ENCODE data around the gene GDF11. TPM values are rescaled to one million over a fixed set of nuclear protein-coding genes. Genes with fewer than 3 reads are reported as not detected.
A peak's percentile ranks its signal among the peaks of the same experiment; 100 is the strongest.

GDF11 gene
- total RNA-seq, 3 donors from 2014 or later, result 0.64 to 1.6 (median 0.88) TPM

DNA sequence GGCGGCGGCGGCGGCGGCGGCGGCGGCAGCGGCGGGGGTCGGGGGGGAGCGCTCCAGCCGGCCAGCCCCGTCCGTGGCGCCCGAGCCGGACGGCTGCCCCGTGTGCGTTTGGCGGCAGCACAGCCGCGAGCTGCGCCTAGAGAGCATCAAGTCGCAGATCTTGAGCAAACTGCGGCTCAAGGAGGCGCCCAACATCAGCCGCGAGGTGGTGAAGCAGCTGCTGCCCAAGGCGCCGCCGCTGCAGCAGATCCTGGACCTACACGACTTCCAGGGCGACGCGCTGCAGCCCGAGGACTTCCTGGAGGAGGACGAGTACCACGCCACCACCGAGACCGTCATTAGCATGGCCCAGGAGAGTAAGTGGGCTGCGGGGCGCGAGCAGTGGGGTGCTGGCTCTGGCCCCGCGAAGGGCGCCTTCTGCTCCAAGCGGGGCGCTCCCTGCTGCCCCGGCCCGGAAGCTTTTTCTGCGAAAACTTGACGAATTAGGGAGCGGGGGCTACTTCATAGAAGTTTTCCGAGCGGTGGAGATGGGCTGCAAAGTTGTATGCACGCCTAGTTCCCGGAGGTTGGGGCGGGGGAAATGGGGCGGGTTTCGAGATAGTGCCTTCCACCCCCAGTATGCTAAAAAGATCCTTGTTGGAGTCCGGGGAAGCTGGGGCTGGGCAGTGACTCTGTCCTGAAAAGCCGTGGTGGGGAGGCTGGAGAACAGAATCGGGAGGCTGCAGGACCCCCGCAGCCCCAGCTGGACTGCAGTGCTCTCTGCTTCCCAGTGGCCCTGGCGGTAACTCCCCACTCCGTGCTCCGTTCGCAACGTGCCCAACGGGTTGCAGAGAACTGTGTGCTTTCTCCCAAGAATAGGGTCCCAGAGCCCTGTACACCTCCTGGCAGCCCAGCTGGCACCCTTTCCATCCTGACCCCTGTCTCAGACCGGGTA is 751 bp downstream of the GDF11 start:
- peak overlapping the region in 1 of 2 donors; percentile 72 for H3K27ac ChIP-seq
- H3K4me1 ChIP-seq, result peaks cover 3 to 4% of the 10 kb centered on the region in 2 donors
- H3K4me3 ChIP-seq, result peak overlapping the region; percentile 58 to 86 (median 62)
- H3K36me3 ChIP-seq, result no peaks in the 10 kb centered on the region
- H3K9me3 ChIP-seq, result no peaks in the 10 kb centered on the region
- peak in 1 of 2 donors; percentile 54 for DNase-seq (ENCODE audit: low spot score in 2 of 2)
- TF ChIP-seq POLR2A (IDR thresholded peaks at IDR 0.05) (no peak), POLR2AphosphoS5 (IDR thresholded peaks at IDR 0.05) (no peak)
- TF ChIP-seq, protein P1, sequence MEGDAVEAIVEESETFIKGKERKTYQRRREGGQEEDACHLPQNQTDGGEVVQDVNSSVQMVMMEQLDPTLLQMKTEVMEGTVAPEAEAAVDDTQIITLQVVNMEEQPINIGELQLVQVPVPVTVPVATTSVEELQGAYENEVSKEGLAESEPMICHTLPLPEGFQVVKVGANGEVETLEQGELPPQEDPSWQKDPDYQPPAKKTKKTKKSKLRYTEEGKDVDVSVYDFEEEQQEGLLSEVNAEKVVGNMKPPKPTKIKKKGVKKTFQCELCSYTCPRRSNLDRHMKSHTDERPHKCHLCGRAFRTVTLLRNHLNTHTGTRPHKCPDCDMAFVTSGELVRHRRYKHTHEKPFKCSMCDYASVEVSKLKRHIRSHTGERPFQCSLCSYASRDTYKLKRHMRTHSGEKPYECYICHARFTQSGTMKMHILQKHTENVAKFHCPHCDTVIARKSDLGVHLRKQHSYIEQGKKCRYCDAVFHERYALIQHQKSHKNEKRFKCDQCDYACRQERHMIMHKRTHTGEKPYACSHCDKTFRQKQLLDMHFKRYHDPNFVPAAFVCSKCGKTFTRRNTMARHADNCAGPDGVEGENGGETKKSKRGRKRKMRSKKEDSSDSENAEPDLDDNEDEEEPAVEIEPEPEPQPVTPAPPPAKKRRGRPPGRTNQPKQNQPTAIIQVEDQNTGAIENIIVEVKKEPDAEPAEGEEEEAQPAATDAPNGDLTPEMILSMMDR (IDR thresholded peaks at IDR 0.05), result no peak
- no peaks in the 10 kb centered on the region for H3K27me3 ChIP-seq
- intact Hi-C loops (cut with DNase I; ENCODE audit: low total_unique reads), result loop anchor here (1.0 to 5.0 kb wide), 3 partner anchors 76 to 1381 kb away; partner anchors contain the start of gene GPR84

DNA sequence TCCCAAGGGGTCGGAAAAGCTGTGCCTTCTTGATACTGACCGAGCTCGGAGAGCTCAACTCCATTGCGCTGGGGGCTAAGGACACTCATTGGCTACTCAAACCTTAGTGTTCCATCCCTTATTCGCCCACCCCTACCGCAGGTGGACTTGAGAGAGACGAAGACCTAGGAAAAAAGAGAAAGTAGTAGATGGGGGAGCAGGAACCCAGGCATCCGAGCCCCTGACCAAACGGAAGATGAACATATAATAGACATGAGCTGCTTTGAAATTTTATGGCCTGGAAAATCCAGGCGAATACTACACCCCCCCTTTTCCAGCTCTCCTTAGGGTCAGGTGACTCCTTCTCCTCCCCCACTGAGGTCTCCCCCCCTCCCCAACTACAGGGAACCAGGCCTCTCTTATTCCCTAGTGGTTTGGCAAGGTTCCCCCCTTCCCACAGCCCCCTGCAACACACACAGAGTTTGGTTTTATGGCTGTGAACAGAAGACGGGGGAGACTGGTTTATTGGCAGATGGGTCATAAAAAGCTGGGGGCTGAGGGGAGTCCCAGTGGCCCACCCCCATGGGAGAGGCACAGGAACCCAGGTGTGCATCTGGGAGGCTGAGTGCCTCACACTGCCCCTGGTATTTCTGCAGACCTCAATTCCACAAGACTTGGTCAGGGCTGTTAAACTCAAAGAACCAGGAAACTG is 1.6 kb downstream of the GDF11 start:
- Histone ChIP-seq H3K4me1 (peaks cover 3 to 4% of the 10 kb centered on the region in 2 donors), H3K9me3 (no peaks in the 10 kb centered on the region), H3K4me3 (peak overlapping the region; percentile 58 to 86 (median 62)), H3K27me3 (no peaks in the 10 kb centered on the region), H3K27ac (peak overlapping the region; percentile 55 to 72), H3K36me3 (no peaks in the 10 kb centered on the region)
- no peak for TF ChIP-seq POLR2AphosphoS5 (IDR thresholded peaks at IDR 0.05)
- TF ChIP-seq, protein P1 (IDR thresholded peaks at IDR 0.05), result no peak
- no peak for TF ChIP-seq POLR2A (IDR thresholded peaks at IDR 0.05)
- intact Hi-C loops (cut with DNase I; ENCODE audit: low total_unique reads), result loop anchor here (1.0 to 5.0 kb wide), 3 partner anchors 75 to 1382 kb away; partner anchors contain the start of gene GPR84
- no peak for DNase-seq (ENCODE audit: low spot score in 2 of 2)

DNA sequence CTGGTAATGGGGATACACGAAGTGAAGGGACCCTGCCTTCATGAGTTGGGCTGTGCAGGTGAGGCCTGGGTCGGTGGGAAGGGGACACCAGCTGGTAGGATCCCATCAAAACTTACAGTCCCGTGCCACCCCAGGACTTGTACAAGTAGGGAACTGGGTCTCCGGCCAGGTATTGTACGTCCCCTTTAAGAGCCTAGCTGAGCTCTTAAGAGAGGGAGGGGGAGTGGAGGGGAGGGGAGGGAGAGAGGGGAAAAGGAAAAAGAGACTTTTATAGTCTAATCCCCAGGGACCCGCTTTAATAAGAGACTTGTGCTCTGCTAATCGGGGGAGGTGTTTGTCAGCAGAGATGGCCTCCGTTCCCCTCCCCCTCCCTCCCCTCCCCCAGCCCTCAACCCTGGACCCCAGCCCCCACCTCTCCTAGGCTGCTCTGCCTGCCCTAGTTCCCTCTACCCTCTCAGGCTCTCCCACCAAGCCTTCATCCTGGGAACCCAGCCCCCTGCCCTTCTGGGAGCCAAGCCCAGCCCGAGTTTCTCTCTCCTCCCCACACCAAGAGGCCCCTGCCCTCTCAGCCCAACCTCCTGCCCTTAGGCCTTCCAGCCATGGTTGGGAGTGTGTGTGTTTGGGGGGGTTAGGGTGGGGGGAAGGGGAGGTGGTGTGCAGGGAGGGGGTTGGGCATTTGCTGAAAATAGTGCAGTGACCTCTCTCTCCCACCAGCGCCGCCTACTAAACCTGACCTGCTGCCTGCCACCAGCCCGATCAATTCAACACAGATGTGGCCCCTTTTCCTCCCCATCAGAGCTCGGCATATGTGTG is 2.6 kb downstream of the GDF11 start:
- no peaks in the 10 kb centered on the region for H3K36me3 ChIP-seq
- TF ChIP-seq, protein P1 (IDR thresholded peaks at IDR 0.05), result no peak
- TF ChIP-seq POLR2A (IDR thresholded peaks at IDR 0.05) (no peak), POLR2AphosphoS5 (IDR thresholded peaks at IDR 0.05) (no peak)
- no peaks in the 10 kb centered on the region for H3K27me3 ChIP-seq
- no peaks in the 10 kb centered on the region for H3K9me3 ChIP-seq
- H3K27ac ChIP-seq, result peak overlapping the region; percentile 55 to 72
- H3K4me1 ChIP-seq, result peaks cover 3 to 4% of the 10 kb centered on the region in 2 donors
- H3K4me3 ChIP-seq, result peak overlapping the region in 2 of 3 donors; percentile 20 to 48
- intact Hi-C loops (cut with DNase I; ENCODE audit: low total_unique reads), result no loop called here
- no peak for DNase-seq (ENCODE audit: low spot score in 2 of 2)

DNA sequence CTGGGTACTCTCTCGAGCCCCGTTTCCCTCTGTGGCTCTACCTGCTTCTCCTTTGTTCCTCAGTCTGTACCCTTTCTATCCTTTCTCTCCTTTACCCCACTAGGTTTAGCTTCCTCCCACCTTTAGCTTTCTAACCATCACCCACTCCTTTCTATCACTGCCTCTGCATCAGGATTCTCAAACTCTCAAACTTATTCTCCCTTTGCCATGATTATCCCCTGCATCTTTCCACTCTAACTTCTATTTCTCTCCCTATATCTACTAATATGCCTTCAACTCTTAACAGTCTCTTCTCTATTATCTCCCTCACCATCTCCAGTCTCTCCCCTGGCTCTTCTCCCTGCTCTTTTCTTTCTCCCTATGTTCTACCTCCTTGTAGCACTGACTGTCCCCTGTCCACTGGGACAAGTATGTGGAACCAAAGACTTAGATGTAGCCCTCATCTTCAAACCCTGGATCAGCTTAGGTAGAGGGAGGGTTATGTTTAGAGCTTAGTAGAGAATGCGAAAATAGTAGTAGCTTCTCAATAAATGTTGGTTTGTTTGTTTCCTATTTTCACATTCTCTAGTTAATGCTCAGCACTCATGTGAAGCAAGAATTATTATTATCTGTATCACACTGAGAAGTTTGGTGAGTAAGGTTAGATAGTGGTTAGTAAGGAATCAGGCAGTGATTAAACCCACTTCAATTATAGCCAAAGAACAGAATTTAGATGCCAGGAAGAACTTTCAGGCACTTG is 3.4 kb downstream of the GDF11 start:
- peak overlapping the region; percentile 55 to 72 for H3K27ac ChIP-seq
- no peaks in the 10 kb centered on the region for H3K36me3 ChIP-seq
- no peak for TF ChIP-seq POLR2AphosphoS5 (IDR thresholded peaks at IDR 0.05)
- TF ChIP-seq, protein P1 (IDR thresholded peaks at IDR 0.05), result no peak
- TF ChIP-seq POLR2A (IDR thresholded peaks at IDR 0.05), result no peak
- H3K4me3 ChIP-seq, result peak overlapping the region in 1 of 3 donors; percentile 48
- DNase-seq (ENCODE audit: low spot score in 2 of 2), result no peak
- no peaks in the 10 kb centered on the region for H3K9me3 ChIP-seq
- no peaks in the 10 kb centered on the region for H3K27me3 ChIP-seq
- H3K4me1 ChIP-seq, result peaks cover 3 to 4% of the 10 kb centered on the region in 2 donors
- intact Hi-C loops (cut with DNase I; ENCODE audit: low total_unique reads), result no loop called here
